ENCODE measurements around the gene HDAC7.

The HDAC7 gene

GRCh38 chr12:47747596-47748506 is 71.9 kb downstream of the HDAC7 start:
- no peak for DNase-seq (ENCODE audit: low read depth, low spot score)

- DNase-seq (ENCODE audit: low read depth, low spot score), result no peak
Measured at GRCh38 chr12:47747126-47747525, 72.6 kb downstream of the HDAC7 start.

DNA sequence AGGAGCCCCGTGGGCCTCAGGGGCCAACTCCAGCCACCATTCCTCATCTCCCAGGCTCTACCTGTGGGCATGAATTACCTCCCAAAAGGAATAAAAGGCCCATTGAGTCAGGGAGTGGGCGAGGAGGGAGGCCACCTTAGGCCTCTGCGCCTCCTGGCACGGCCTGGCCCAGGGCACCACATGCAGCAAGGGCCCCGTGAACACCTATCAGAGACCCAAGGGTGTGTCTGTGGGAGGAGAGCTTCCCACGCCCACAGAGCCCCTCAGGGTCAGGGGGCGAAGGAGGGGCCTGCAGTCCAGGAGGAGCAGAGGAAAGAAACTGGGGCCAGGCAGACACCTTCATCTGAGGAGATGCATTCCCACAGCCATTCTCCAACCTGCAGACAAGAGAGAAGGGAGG is 73.2 kb downstream of the HDAC7 start:
- no peak for DNase-seq (ENCODE audit: low read depth, low spot score)

GRCh38 chr12:47746073-47746472 is 73.6 kb downstream of the HDAC7 start:
- no peak for DNase-seq (ENCODE audit: low read depth, low spot score)

GRCh38 chr12:47745485-47746041 is 74.1 kb downstream of the HDAC7 start:
- no peak for DNase-seq (ENCODE audit: low read depth, low spot score)

- no peak for DNase-seq (ENCODE audit: low read depth, low spot score)
Measured at GRCh38 chr12:47744778-47745436, 74.8 kb downstream of the HDAC7 start.

DNA sequence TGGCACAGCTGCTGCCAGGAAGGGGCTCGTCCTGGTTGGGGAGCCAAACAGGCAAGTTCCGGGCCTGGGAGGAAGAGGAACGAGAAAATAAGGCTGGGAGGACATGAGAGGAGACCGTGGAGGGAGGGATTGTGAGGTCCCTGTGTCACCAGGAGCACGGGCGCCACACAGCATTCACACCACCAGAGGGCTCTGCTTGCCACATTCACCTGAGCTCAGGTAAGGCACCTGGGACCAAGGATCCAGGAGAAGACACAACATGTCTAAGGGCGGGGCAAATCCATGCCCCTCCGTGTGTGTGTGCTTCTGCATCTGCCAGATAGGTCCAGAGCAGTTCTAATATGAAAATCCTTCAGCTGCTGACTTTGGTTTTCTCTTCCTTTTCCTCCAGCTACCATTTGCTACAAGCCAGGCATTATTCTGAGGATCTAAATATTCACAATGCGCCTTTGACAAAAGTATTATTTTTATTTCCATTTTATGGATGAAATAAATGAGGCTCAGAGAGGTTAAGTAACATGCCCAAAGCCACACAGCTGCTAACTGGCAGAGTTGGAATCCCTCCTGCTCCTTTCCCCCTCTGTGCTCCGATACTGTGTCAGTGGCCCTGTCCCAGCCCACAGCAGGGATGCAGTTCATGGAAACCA is 75.6 kb downstream of the HDAC7 start:
- DNase-seq (ENCODE audit: low read depth, low spot score), result peak; percentile 78

GRCh38 chr12:47743311-47743860 is 76.3 kb downstream of the HDAC7 start:
- no peak for DNase-seq (ENCODE audit: low read depth, low spot score)

DNA sequence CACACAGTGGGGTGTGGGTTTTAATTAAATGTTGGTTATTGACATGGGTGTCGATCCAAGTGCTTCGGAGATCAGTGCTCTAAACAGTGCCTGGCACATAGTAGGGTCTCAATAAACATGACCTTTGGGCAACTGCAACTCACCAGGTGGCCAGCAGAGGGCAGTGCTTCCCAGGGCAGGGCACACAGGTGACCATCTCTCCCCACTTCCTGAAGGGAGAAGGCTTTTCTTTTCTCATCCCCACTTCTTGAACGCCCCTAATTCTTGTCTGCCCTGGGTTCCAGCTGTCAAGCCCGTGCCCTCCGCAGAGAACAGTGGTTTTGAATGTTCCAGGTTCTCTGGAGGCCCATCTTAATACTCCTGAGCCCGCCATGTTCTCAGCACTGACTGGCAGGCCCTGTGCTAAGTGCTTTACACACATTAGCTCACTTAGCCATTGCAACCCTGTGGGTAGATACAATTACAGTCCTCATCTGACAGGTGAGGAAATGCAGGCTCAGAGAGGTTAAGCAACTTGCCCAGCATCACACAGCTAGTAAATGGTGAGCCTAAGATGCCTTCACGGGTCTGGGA is 77.4 kb downstream of the HDAC7 start:
- DNase-seq (ENCODE audit: low read depth, low spot score), result no peak

DNA sequence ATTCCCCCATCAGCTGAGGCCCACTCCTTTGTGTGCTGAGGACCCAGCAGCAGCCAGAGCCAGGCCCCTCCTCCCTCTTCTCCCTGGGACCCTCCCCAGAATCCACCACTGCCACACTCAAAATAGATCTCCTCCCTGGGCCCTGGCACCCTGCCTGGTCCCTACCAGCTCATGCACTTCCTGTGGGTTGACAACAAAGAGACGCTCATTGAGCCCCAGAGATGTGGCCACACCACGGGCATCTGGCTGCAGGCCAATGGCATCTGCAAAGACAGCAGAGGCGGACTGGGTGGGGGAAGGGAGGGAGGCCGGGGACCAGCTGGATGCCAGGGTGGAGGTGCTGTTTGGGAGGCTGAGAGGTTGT is 78.4 kb downstream of the HDAC7 start:
- no peak for DNase-seq (ENCODE audit: low read depth, low spot score)

DNA sequence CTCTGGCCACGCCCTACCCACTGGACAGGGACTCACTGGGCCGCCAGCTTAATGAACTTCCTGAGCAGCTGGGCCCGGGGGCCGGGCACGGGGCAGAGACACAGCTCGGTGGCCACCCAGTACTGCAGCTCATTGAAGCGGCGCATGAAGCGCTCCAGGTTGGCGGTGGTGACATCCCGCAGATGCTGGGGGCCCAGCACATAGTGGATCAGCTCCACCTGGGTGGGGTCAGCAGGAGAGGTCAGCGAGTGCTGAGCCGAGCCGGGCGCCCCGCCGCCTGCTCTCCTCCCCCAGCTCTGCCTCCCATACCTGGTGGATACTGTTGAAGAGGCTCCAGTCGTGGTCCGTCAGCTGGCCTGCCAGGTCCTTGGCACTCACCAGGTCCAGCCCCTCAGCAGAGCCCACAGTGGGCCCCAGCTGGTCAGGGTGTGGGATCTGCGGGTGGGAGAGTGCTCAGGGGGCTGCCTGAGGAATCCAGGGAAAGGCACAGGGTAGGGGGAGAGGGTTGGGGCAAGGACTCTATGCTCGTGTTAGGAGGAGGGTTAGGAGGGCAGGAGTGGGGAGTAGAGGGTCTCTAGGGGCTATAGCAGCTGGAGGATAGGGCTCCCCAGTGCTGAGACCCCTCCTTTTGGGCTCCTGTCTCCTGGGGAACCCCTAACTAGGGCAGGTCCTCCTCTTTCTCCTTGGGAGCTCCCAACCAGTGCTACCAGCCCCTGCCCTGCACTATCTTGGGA is 78.9 kb downstream of the HDAC7 start:
- DNase-seq (ENCODE audit: low read depth, low spot score), result no peak

- DNase-seq (ENCODE audit: low read depth, low spot score), result no peak
Measured at GRCh38 chr12:47739979-47740378, 79.7 kb downstream of the HDAC7 start.

DNA sequence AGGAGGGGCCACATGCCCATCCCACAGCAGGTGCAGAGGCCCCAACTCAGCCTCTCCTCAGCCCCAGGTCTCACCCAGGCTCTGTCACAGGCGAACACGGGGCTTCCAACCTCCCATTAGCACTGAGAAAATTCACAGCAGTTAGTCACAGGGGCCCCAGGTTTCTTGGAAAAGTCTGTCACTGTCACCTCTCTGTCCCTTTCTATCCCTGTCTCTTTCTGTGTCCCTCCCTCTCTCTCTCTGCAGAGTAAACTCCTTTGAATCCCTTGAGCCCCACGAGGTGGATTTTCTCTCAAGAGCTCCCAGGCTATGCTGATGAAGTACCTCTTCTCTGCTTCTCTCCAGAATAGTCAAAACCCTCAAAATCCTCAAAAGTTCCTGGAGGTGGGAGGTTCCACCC is 80.4 kb downstream of the HDAC7 start:
- no peak for DNase-seq (ENCODE audit: low read depth, low spot score)

GRCh38 chr12:47737936-47738594 is 81.6 kb downstream of the HDAC7 start:
- no peak for DNase-seq (ENCODE audit: low read depth, low spot score)

GRCh38 chr12:47736877-47737676 is 82.6 kb downstream of the HDAC7 start:
- no peak for DNase-seq (ENCODE audit: low read depth, low spot score)

- no peak for DNase-seq (ENCODE audit: low read depth, low spot score)
Measured at GRCh38 chr12:47736216-47736615, 83.5 kb downstream of the HDAC7 start.

- no peak for DNase-seq (ENCODE audit: low read depth, low spot score)
Measured at GRCh38 chr12:47735649-47736048, 84.1 kb downstream of the HDAC7 start.

DNA sequence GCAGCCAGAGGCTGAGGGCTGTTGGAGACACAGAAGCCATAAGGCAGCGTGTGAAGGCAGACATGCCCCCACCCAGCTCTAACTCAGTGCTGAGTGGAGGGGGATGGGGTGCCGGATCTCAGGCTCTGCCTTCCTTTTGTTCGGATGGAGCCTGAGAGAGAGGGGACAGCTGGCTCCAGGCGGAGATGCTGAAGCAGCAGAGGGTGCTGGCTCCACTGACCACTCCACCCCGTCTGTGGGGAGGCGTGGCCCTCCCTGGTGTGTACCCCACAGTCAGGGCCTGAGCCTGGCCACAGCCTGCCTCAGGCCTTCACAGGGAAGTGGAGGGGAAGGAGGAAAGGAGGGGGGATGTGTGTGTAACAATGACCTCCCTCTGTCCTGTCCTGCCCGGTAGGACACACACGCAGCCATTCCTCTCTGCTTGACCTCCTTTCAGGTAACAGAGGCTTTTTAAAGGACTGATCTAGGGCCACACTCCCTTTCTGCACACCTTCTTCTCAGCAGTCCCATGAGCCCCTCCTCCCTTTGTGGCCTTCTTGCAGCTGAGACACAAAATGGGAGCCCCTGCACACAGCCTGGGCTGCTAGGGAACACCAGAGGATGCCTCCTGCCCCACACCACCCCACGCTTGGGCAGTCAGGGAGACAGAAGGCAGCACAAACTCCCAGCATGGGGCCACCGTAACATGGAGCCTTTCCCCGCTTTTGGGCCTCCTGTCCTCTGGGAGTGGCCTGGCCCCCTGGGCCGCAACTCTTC is 84.8 kb downstream of the HDAC7 start:
- DNase-seq (ENCODE audit: low read depth, low spot score), result no peak

DNA sequence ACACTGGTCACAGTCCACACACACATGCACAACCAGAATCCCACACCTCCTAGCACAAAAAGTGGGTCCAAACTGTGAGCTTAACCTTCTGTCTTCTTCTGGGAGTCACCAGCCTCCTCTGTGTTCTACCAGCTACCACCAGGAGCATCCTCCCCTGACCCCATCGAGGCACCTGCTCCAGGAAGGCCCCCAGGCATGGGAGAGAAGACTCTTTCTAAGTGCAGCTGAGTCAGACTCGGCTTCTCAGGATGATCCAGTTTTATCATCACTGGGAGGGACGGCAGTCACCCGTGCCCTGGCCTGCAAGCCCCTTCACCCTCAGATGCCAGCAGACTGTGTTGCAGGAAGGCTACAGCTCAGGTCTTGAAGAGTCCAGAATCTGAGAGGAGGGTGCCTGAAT is 86.6 kb downstream of the HDAC7 start:
- no peak for DNase-seq (ENCODE audit: low read depth, low spot score)

Measured in iPS DF 19.7 (cell line).